Endodermal cell (in vitro differentiated cells): ENCODE measurements around the gene TNNT2. TPM values are rescaled to one million over a fixed set of nuclear protein-coding genes. Genes with fewer than 3 reads are reported as not detected.

ENCODE experiments used
- DNase-seq: peaks from one replicate; pipeline ENCODE4 v3.0.0-alpha.2; 2017
- H3K27ac ChIP-seq: 2 replicates; pipeline ENCODE4 v1.5.1; 2013; ENCODE audit warnings: mild to moderate bottlenecking, low read depth, low read length, moderate library complexity
- H3K27me3 ChIP-seq: 2 replicates; pipeline ENCODE4 v1.6.1; 2013; ENCODE audit warnings: mild to moderate bottlenecking, low read length, moderate library complexity; ENCODE audit not compliant: insufficient read depth, control insufficient read depth, poor library complexity, severe bottlenecking
- H3K36me3 ChIP-seq: 2 replicates; pipeline ENCODE4 v1.7.0; 2013; ENCODE audit warnings: mild to moderate bottlenecking, low read length, moderate library complexity; ENCODE audit not compliant: control insufficient read depth, insufficient read depth
- H3K4me1 ChIP-seq: one replicate; pipeline ENCODE4 v1.7.0; 2013; ENCODE audit warnings: low read length; ENCODE audit not compliant: control insufficient read depth, insufficient read depth
- H3K4me3 ChIP-seq: 2 replicates; pipeline ENCODE4 v1.5.1; 2013; ENCODE audit warnings: mild to moderate bottlenecking, low read length, moderate library complexity
- H3K9ac ChIP-seq: 2 replicates; pipeline ENCODE4 v1.6.1; 2013; ENCODE audit warnings: mild to moderate bottlenecking, low read length, moderate library complexity; ENCODE audit not compliant: poor library complexity, severe bottlenecking; ENCODE audit errors: extremely low read depth
- H3K9me3 ChIP-seq: 2 replicates; pipeline ENCODE4 v1.6.1; 2013; ENCODE audit warnings: mild to moderate bottlenecking, low read length, moderate library complexity; ENCODE audit not compliant: control insufficient read depth
- H3K27ac Mint-ChIP-seq: 2 replicates; pipeline ENCODE4 v1.8.0; 2020; ENCODE audit warnings: mixed read lengths
- H3K27me3 Mint-ChIP-seq: 2 replicates; pipeline ENCODE4 v1.8.0; 2021; ENCODE audit warnings: mild to moderate bottlenecking, mixed read lengths; ENCODE audit not compliant: insufficient read depth
- H3K36me3 Mint-ChIP-seq: 2 replicates; pipeline ENCODE4 v1.8.0; 2020; ENCODE audit warnings: low read depth, mixed read lengths
- H3K4me1 Mint-ChIP-seq: 2 replicates; pipeline ENCODE4 v1.8.0; 2020; ENCODE audit warnings: mixed read lengths
- H3K4me3 Mint-ChIP-seq: 2 replicates; pipeline ENCODE4 v1.8.0; 2020; ENCODE audit warnings: mild to moderate bottlenecking, moderate library complexity, mixed read lengths
- H3K9me3 Mint-ChIP-seq: 2 replicates; pipeline ENCODE4 v1.8.0; 2020; ENCODE audit warnings: mild to moderate bottlenecking, mixed read lengths
- WGBS, 2 experiments: methylation state at CpG; one replicate each; pipeline versions ENCODE4 v1.1.5 to v1.1.7; 2013; ENCODE audit warnings: missing lambda C conversion rate in 2 of 2, mixed read lengths in 1 of 2; ENCODE audit not compliant: insufficient coverage in 1 of 2, insufficient read length in 1 of 2; 5-methylcytosine and 5-hydroxymethylcytosine counted together
- total RNA-seq, 2 donors: library from RNA; stranded (reverse); fragmentation: NEBNext Ultra II Directional in 1 of 2; extraction: Animal tissue kit (Norgen Biotek cat#: 25700) in 1 of 2; gene quantifications; 2 replicates in 1 of 2; 3 replicates in 1 of 2; pipeline ENCODE4 v1.2.1, GENCODE V29; 2021
- TF ChIP-seq, protein P1 (sequence below): fragments of 200-600 bp; sonication (generic); conservative IDR thresholded peaks from 2 replicates; pipeline ENCODE4 v1.5.0; 2021; ENCODE audit warnings: antibody characterized with exemption, mild to moderate bottlenecking

The TNNT2 gene
- total RNA-seq, 2 donors from 2014 or later = 0.35 to 0.88 TPM

DNA sequence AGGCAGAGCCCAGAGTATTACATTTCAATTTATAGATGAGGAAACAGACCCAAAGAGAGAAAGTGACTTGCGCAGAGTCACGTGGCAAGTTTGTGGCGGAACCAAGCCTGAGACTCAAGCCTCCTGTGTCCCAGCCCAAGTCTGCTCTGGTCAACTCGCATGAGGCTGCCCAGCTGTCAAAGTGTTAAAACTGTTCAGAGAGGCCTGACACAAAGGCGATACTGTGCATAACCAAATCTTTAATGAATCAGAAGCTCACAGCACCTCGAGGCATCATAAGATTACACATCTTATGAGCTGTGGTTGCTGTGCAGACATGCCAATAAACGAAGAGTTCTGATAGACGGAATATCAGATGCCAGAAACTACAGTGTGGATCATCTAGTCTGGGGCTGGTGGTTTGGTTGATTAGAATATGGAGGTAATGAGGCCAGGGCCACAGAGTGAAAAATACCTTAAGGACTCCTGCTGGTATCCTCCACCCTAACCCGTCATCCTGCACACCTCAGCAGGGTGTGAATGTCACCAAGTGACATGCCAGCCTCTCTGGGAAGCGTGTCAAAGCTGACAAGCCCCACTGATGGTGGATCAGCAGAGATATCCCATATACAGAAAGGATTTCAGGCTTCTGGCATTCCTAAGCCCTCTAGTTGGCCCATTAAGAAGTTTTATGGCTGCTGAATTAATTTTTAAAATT is 42.2 kb downstream of the TNNT2 start:
- Mint-ChIP-seq H3K36me3 (no peaks in the 10 kb centered on the region), H3K27ac (no peak overlapping the region), H3K27me3 (peaks cover 2% of the 10 kb centered on the region), H3K4me1 (no peaks in the 10 kb centered on the region), H3K9me3 (no peaks in the 10 kb centered on the region), H3K4me3 (no peak overlapping the region)
- H3K27ac ChIP-seq = no peak overlapping the region
- no peak overlapping the region for H3K4me3 ChIP-seq
- no peak overlapping the region for H3K9ac ChIP-seq
- H3K36me3 ChIP-seq = no peaks in the 10 kb centered on the region
- no peaks in the 10 kb centered on the region for H3K4me1 ChIP-seq
- H3K9me3 ChIP-seq = no peaks in the 10 kb centered on the region
- DNase-seq = no peak
- TF ChIP-seq, protein P1, sequence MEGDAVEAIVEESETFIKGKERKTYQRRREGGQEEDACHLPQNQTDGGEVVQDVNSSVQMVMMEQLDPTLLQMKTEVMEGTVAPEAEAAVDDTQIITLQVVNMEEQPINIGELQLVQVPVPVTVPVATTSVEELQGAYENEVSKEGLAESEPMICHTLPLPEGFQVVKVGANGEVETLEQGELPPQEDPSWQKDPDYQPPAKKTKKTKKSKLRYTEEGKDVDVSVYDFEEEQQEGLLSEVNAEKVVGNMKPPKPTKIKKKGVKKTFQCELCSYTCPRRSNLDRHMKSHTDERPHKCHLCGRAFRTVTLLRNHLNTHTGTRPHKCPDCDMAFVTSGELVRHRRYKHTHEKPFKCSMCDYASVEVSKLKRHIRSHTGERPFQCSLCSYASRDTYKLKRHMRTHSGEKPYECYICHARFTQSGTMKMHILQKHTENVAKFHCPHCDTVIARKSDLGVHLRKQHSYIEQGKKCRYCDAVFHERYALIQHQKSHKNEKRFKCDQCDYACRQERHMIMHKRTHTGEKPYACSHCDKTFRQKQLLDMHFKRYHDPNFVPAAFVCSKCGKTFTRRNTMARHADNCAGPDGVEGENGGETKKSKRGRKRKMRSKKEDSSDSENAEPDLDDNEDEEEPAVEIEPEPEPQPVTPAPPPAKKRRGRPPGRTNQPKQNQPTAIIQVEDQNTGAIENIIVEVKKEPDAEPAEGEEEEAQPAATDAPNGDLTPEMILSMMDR = no peak
- 88 to 92% methylated on average over 8 to 10 of the region's 10 CpGs for WGBS, 2 experiments
- no peaks in the 10 kb centered on the region for H3K27me3 ChIP-seq

DNA sequence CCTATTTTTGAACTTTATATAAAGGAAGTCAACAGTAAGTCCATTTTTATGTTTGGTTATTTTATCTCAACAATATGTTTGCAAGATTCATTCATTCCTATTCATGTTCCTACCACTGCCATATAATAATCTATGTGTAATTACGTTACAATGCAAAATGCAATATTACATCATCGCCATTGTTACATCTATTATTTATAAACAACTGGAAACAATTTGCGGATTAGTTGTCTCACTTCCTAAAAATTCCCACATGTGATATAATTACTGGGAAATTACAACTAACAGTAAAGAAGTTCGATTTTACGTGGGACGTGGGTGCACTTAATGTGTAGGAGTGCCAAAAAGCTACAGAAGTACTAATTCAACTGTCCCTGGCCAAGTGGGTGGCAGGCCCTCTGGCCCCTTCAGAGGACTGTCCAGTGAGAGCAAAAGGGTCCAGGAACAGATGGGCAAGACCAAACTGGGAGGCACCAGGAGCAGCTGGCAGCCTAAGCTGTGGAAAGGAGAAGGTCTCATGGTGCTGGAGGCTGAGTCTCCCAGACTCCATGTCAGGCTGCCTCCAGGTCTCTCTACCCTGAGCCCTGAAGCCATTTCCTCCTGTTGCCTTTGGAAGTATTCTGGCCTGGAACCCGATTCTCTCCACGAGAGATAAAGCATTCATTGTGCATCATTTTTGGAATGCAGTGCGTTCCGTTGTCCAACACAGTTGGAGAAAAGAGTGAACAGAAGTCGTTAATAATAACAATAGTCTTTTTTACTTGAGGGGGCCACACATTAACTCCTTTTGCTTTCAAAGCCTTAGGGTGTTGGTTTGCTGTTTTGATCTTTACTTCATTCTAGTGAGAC is 42.9 kb downstream of the TNNT2 start:
- H3K27me3 Mint-ChIP-seq = peaks cover 2% of the 10 kb centered on the region

DNA sequence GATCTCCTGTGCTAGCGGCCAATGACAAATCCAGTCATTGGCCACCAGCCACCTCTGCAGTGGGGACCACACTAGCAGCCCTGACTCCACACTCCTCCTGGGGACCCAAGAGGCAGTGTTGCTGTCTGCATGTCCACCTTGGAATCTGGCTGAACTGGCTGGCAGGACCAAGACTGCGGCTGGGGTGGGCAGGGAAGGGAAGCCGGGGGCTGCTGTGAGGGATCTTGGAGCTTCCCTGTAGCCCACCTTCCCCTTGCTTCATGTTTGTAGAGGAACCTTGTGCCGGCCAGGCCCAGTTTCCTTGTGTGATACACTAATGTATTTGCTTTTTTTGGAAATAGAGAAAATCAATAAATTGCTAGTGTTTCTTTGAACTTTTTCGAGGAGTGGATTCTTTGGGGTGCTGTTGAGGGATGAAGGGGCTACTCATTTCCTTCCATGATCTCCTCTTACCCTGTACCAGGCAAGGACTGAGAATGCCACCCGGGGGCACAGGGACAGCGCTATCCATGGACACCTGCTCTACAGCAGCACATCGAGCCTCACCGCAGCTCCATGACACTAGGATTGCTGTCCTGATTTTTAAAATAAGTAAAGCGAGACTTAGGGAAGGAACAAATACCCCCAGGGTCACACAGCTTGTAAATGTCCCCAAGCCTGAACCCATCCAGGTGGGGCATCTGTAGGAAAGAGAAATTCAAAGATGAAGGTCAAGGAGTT is 44.7 kb downstream of the TNNT2 start:
- no peaks in the 10 kb centered on the region for H3K9me3 Mint-ChIP-seq

More for the DNA sequence above, 42.9 kb downstream of the TNNT2 start:
- TF ChIP-seq, protein P1 = no peak
- H3K4me1 Mint-ChIP-seq = no peaks in the 10 kb centered on the region
- Histone ChIP-seq H3K27ac (no peak overlapping the region), H3K9me3 (no peaks in the 10 kb centered on the region), H3K4me1 (no peaks in the 10 kb centered on the region), H3K9ac (no peak overlapping the region), H3K27me3 (no peaks in the 10 kb centered on the region), H3K4me3 (no peak overlapping the region), H3K36me3 (no peaks in the 10 kb centered on the region)
- no peak overlapping the region for H3K4me3 Mint-ChIP-seq
- no peak overlapping the region for H3K27ac Mint-ChIP-seq
- DNase-seq = no peak
- H3K9me3 Mint-ChIP-seq = no peaks in the 10 kb centered on the region
- no peaks in the 10 kb centered on the region for H3K36me3 Mint-ChIP-seq
- 86 to 92% methylated on average over 11 of the region's 11 CpGs for WGBS, 2 experiments

More for the DNA sequence above, 44.7 kb downstream of the TNNT2 start:
- Histone ChIP-seq H3K9ac (no peak overlapping the region), H3K36me3 (no peaks in the 10 kb centered on the region), H3K27me3 (no peaks in the 10 kb centered on the region), H3K4me1 (peaks cover 14% of the 10 kb centered on the region), H3K9me3 (no peaks in the 10 kb centered on the region), H3K27ac (no peak overlapping the region), H3K4me3 (no peak overlapping the region)
- H3K4me1 Mint-ChIP-seq = peaks cover 7% of the 10 kb centered on the region
- TF ChIP-seq, protein P1 = no peak
- no peaks in the 10 kb centered on the region for H3K36me3 Mint-ChIP-seq
- no peak overlapping the region for H3K4me3 Mint-ChIP-seq
- DNase-seq = no peak
- no peak overlapping the region for H3K27ac Mint-ChIP-seq
- no peaks in the 10 kb centered on the region for H3K27me3 Mint-ChIP-seq
- 92 to 95% methylated on average over 7 to 10 of the region's 10 CpGs for WGBS, 2 experiments
